ENCODE results near the gene LCLAT1. TPM values are rescaled to one million over a fixed set of nuclear protein-coding genes. Genes with fewer than 3 reads are reported as not detected.

LCLAT1 gene
- total RNA-seq, 4 donors from 2014 or later: 47.3 to 68.7 (median 54.1) TPM

DNA sequence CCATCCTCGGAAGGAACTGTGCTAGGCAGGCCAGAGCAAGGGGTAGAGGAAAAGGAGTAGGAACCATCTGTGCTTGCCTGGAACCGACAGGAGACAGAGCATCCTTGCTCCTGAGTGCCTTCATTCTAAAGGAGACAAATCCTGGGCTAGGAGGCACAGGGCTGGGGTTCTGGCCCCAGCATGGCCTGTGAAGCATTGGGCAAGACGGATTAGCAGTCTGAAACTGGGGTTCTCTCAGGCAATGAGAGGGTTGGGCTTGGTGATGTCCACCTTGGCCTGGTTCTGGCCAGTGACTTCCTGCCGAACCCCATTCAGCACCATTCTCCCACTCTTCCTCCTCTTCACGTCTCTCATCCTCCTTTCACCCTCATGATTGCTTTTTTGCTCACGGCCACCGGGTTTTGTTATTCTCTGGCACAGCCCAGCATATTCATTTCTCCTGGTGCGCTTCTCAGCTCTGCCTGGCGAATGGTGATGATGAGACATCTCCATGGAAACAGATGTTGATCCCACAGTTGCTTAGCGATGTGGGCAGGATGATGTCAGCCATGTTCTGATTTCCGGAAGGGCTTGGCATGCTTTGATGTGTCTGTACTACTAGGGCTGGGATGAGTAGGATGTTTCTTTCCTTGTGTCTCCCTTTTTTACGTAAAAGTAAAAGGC is 232.5 kb downstream of the LCLAT1 start:
- intact Hi-C loops (cut with DNase I): no loop called here

DNA sequence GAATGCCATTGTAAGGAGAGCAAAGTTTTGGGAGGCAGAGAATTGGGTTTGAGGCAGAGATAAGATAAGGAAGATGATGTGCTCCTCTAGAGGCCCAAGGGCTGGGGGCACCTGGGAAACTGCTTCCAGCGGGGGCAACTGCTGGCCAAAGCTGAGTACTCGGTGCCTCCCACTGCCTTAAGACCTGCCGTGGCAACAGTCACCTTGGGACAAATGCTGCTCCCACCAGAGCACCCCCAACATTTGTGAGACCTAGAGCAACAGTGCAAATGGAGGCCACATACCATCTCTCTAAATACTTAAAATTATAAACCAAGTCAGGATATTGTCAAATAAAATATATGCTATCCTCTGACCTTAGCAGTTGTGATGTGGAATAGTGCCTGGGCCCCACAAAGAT is 233.1 kb downstream of the LCLAT1 start:
- Histone ChIP-seq H3K36me3 (no peaks in the 10 kb centered on the region), H3K27ac (no peak overlapping the region), H3K27me3 (no peaks in the 10 kb centered on the region), H3K9me3 (no peaks in the 10 kb centered on the region), H3K4me1 (no peaks in the 10 kb centered on the region), H3K4me3 (replicated peaks in 1 of 3) (no peak overlapping the region)
- intact Hi-C loops (cut with DNase I): no loop called here
- WGBS, 2 donors: 95 to 99% methylated on average over 3 of the region's 3 CpGs
- TF ChIP-seq POLR2A (IDR thresholded peaks at IDR 0.05): no peak
- TF ChIP-seq, protein P1, sequence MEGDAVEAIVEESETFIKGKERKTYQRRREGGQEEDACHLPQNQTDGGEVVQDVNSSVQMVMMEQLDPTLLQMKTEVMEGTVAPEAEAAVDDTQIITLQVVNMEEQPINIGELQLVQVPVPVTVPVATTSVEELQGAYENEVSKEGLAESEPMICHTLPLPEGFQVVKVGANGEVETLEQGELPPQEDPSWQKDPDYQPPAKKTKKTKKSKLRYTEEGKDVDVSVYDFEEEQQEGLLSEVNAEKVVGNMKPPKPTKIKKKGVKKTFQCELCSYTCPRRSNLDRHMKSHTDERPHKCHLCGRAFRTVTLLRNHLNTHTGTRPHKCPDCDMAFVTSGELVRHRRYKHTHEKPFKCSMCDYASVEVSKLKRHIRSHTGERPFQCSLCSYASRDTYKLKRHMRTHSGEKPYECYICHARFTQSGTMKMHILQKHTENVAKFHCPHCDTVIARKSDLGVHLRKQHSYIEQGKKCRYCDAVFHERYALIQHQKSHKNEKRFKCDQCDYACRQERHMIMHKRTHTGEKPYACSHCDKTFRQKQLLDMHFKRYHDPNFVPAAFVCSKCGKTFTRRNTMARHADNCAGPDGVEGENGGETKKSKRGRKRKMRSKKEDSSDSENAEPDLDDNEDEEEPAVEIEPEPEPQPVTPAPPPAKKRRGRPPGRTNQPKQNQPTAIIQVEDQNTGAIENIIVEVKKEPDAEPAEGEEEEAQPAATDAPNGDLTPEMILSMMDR (IDR thresholded peaks at IDR 0.05): no peak
- DNase-seq: no peak

More for the DNA sequence above, 232.5 kb downstream of the LCLAT1 start:
- H3K4me1 ChIP-seq: no peaks in the 10 kb centered on the region
- no peak overlapping the region for H3K27ac ChIP-seq
- H3K4me3 ChIP-seq (replicated peaks in 1 of 3): no peak overlapping the region
- 87% methylated on average over 12 of the region's 12 CpGs for WGBS, 2 donors
- no peaks in the 10 kb centered on the region for H3K9me3 ChIP-seq
- no peak for TF ChIP-seq POLR2A (IDR thresholded peaks at IDR 0.05)
- TF ChIP-seq, protein P1 (IDR thresholded peaks at IDR 0.05): no peak
- no peak for DNase-seq
- H3K36me3 ChIP-seq: no peaks in the 10 kb centered on the region
- H3K27me3 ChIP-seq: no peaks in the 10 kb centered on the region

DNA sequence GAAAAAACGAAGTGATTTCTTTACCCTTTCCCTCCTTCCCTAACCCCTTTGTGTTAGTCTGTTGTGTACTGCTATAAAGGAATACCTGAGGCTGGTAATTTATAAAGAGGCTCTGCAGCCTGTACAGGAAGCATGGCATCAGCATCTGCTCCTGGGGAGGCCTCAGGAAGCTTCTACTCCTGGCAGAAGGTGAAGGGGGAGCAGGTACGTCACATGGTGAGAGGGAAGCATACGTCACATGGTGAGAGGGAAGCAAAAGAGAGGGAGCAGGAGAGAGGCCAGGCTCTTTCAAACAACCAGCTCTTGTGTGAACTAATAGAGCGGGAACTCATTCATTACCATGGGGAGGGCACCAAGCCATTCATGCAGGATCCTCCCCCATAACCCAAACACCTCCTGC is 234.0 kb downstream of the LCLAT1 start:
- intact Hi-C loops (cut with DNase I): no loop called here

DNA sequence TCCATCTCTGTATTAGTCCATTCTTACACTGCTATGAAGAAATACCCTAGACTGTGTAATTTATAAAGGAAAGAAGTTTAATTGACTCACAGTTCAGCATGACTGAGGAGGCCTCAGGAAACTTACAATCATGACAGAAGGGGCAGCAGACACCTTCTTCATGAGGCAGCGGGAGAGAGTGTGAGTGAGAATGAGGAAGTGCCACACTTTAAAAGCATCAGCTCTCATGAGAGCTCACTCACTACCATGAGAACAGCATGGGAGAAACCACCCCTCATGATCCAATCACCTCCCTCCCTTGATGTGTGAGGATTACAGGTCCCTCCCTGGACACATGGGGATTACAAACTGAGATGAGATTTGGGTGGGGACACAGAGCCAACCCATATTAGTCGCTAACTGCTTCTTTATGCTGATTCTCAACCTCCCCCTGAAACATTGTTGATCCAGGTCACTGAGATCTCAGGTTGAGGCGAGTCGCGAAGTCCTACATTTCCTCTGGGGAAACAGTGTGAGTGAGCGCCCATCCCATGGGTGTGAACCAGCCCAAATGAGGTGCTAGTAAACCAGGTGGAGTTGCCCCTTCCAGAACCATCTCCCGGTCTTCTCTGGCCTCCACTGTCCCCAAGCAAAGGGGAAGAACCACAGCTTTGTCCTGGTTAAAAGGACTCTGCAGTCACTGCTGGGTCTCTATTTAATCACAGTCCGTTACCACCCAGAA is 236.3 kb downstream of the LCLAT1 start:
- H3K4me1 ChIP-seq: peaks cover 16 to 17% of the 10 kb centered on the region in 2 donors
- H3K36me3 ChIP-seq: no peaks in the 10 kb centered on the region
- H3K9me3 ChIP-seq: no peaks in the 10 kb centered on the region
- H3K27ac ChIP-seq: no peak overlapping the region
- 96 to 98% methylated on average over 4 to 8 of the region's 8 CpGs for WGBS, 2 donors
- TF ChIP-seq POLR2A (IDR thresholded peaks at IDR 0.05): no peak
- TF ChIP-seq, protein P1 (IDR thresholded peaks at IDR 0.05): no peak
- intact Hi-C loops (cut with DNase I): no loop called here
- H3K4me3 ChIP-seq (replicated peaks in 1 of 3): no peak overlapping the region
- H3K27me3 ChIP-seq: no peaks in the 10 kb centered on the region
- no peak for DNase-seq

More for the DNA sequence above, 234.0 kb downstream of the LCLAT1 start:
- Histone ChIP-seq H3K4me3 (replicated peaks in 1 of 3) (no peak overlapping the region), H3K4me1 (peaks cover 6 to 7% of the 10 kb centered on the region in 2 donors), H3K27me3 (no peaks in the 10 kb centered on the region), H3K36me3 (no peaks in the 10 kb centered on the region), H3K27ac (no peak overlapping the region), H3K9me3 (no peaks in the 10 kb centered on the region)
- WGBS, 2 donors: 91 to 95% methylated on average over 4 of the region's 4 CpGs
- no peak for TF ChIP-seq POLR2A (IDR thresholded peaks at IDR 0.05)
- TF ChIP-seq, protein P1 (IDR thresholded peaks at IDR 0.05): no peak
- no peak for DNase-seq

DNA sequence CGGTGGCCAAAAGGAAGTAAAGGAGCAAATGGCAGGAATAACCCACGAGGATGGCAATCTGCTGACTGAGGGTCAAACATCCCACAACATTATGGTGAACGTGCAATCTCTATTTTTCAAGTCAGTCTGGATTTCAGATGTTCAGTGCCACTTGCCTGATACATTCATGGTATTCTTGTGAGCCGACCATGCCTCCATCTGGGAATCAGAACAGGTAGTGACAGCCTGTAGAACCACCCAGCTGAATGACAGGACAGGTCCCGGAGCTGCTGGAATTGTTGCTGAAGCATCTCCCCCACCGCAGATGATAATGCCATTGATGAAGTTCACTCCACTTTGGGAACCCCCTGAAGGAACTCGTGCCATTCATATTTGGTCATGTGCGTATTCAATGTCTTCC is 237.0 kb downstream of the LCLAT1 start:
- intact Hi-C loops (cut with DNase I): no loop called here
- no peak for TF ChIP-seq POLR2A (IDR thresholded peaks at IDR 0.05)
- TF ChIP-seq, protein P1 (IDR thresholded peaks at IDR 0.05): no peak
- WGBS, 2 donors: 94 to 97% methylated on average over 8 of the region's 8 CpGs
- Histone ChIP-seq H3K36me3 (no peaks in the 10 kb centered on the region), H3K4me1 (peaks cover 16 to 17% of the 10 kb centered on the region in 2 donors), H3K27me3 (no peaks in the 10 kb centered on the region), H3K4me3 (replicated peaks in 1 of 3) (no peak overlapping the region), H3K27ac (no peak overlapping the region), H3K9me3 (no peaks in the 10 kb centered on the region)
- DNase-seq: no peak

Data from thyroid gland (tissue), 4 donors.